ENCODE results near the gene SNORC.

Gene SNORC

GRCh38 chr2:232927793-232928550 is 57.9 kb downstream of the SNORC start:
- DNase-seq: no peak
